GM12801 (cell line): ENCODE results near the gene TMIGD3.

ENCODE experiments used
- CTCF ChIP-seq: IDR thresholded peaks from one replicate; pipeline ENCODE4 v1.5.1; 2011; ENCODE audit warnings: control low read depth; ENCODE audit not compliant: insufficient read length; ENCODE audit errors: extremely low read depth

TMIGD3 gene

GRCh38 chr1:111453706-111454105 is 49.7 kb downstream of the TMIGD3 start:
- TF ChIP-seq CTCF = no peak

- TF ChIP-seq CTCF = no peak
These were observed 50.9 kb downstream of the TMIGD3 start for GRCh38 chr1:111452581-111452980.

DNA sequence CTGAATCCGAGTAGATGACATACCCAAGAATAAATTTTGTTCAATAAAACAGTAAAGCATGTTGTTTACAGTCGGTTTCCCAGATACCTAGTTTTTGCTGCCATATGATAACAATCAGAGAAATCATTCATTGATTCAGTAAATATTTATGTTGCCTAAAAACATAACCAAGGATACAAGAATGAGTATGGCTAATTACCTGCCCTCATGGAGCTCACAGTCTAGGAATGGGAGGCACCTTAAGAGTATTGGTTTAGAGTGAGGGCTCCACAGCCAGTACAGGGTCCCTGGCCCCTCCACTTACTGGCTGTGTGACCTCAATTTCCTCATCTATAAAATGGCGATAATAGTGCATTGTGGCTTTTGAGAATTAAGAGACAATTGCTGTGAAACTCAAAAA is 53.2 kb downstream of the TMIGD3 start:
- TF ChIP-seq CTCF = no peak

GRCh38 chr1:111449703-111450017 is 53.8 kb downstream of the TMIGD3 start:
- no peak for TF ChIP-seq CTCF

DNA sequence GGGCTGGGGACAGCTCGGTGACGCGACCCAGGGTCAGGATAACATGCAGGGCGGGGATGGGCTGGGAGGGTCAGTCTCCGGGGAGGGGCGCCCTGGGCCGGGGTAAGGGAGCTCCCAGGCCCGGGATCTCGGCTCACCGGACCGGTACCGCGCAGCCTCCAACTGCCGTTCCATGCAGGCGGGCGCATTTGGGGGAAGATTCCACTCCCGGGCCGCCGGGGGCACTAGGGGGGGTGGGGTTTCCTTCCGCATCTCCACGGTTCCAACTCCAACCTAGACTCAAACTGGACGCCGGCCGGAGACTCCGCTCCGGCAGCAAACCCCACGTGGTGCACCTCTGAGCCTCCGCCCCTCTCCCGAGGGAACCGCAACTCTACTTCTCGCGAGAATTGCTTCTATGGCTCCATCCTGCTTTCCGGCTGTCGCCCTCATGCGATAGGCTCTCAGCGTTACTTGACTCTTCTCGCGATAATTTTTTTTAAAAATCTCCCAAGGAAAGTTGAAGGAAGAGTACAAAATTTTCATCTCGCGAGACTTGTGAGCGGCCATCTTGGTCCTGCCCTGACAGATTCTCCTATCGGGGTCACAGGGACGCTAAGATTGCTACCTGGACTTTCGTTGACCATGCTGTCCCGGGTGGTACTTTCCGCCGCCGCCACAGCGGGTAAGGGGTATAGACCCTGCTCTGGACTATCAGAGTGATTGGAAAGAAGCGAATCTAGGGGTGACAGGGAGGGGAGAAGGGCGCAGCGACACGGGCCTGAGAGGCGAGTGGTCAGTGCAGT is 54.3 kb downstream of the TMIGD3 start, which contains the start of the genes ATP5PB and WDR77:
ATP5PB (plus strand) TSS at position 547 of the 785 bp plus-strand sequence; CDS start at position 625, 78 bp downstream.
WDR77 (minus strand) TSS at position 339 of the 785 bp plus-strand sequence; CDS start at position 252, 87 bp downstream.
- TF ChIP-seq CTCF = no peak

DNA sequence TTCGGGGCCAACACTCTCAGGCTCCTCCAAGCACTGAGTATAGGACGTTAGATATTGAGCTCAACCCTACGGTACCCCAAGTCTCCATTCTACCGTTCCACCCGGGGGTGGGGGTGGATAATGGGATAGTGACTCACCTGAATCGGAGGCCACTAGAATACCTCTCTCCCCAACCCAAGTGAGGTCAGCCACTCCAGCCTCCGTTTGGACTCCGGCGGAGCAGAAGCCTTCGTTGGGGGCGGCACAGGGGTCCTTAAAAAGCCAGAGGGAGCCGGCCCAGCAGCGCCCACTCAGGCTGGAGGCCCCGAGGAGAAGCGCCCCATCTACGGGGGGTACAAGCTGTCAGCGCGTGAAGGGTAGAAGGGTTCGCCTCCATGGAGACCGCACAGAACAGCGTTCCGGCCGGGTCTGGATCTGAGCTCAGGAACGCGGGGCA is 54.9 kb downstream of the TMIGD3 start:
- TF ChIP-seq CTCF = no peak

GRCh38 chr1:111446967-111447892 is 56.2 kb downstream of the TMIGD3 start:
- no peak for TF ChIP-seq CTCF
